ENCODE results near the gene ACSL5.
"Not testable (repeated sequence)": the region's sequence is repeated elsewhere in the genome, so short reads cannot be mapped to it uniquely, and the experiment has no call there.

The ACSL5 gene

GRCh38 chr10:112351146-112351545 lies 22.8 kb upstream of the ACSL5 start:
- no peak for DNase-seq

DNA sequence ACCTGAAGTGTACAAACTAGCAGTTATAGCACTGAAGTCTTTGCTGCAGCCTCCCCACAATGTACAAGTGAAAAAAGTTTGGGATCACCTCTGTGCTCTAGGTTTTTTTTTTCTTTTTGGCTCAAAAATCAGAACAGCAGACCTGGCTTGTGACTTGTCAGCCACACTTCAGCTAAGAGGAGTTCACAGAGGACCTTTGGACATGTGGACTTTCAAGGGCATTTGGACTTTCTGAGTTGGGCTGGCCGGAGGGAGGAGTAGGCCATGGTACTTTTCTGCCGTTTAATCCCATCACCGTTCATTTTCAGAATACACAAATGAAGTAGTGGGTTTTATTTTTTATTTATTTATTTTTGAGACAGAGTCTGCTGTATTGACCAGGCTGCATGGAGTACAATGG lies 21.9 kb upstream of the ACSL5 start:
- DNase-seq, result no peak

DNA sequence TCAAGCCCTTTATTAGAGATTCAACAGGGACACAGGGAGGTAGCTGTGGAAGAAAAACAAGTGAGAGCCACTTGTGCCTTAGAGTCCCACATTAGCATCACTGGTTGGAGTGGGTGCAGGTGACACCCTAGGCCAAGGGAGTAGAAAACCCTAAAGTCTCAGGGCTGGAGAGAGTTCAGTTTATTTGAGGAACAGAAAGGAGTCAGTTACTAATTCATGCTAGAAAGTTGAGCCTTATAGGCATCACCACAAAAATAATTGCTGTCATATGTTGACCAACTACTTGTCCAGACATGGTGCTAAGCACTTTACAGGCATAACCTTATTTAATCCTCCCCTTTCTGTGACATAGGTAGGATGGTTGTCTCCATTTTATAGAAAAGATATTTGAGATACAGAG lies 20.9 kb upstream of the ACSL5 start:
- DNase-seq, result no peak

GRCh38 chr10:112356686-112357085 lies 17.2 kb upstream of the ACSL5 start:
- no peak for DNase-seq

- no peak for DNase-seq
These were observed 14.2 kb upstream of the ACSL5 start for GRCh38 chr10:112359606-112360307.

GRCh38 chr10:112360308-112361270 lies 13.3 kb upstream of the ACSL5 start:
- no peak for DNase-seq

DNA sequence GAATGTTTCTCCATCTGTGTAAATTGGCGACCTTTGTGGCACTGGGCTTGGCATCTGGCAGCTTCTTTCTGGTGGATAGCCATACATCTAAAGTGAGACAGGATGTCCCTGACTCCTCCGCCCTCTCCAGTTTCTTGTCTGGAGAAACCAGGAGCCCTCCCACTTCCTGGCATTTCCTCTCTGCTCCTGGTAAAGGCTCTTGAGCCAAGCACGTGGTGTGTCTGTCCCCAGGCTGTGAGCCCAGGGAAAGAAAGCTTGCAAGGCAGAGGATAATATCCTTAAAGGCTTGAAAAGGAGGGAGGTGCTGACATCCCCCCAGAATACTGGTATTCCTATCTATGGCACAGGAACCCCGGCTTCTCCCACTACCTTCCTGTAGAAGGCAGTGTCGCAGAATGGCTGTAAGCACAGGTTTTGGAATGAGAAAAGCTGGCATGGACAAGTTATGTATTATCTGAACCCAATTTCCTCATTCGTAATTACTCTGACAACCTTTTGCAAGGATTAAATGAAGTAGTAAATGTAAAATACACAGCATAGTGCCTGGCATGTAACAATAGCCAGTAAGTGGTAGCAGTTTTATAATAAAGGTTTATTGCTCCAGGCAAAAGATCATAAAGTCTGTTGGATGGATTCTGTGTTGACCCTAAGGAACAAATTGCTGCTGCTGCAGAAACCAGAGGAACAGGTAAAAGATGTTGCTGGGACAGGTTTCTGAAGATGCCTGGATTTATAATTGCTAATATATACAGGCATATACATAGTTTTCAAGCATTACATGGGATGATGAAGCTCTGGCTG lies 11.8 kb upstream of the ACSL5 start:
- no peak for DNase-seq

GRCh38 chr10:112362833-112363232 lies 11.1 kb upstream of the ACSL5 start:
- DNase-seq, result no peak

DNA sequence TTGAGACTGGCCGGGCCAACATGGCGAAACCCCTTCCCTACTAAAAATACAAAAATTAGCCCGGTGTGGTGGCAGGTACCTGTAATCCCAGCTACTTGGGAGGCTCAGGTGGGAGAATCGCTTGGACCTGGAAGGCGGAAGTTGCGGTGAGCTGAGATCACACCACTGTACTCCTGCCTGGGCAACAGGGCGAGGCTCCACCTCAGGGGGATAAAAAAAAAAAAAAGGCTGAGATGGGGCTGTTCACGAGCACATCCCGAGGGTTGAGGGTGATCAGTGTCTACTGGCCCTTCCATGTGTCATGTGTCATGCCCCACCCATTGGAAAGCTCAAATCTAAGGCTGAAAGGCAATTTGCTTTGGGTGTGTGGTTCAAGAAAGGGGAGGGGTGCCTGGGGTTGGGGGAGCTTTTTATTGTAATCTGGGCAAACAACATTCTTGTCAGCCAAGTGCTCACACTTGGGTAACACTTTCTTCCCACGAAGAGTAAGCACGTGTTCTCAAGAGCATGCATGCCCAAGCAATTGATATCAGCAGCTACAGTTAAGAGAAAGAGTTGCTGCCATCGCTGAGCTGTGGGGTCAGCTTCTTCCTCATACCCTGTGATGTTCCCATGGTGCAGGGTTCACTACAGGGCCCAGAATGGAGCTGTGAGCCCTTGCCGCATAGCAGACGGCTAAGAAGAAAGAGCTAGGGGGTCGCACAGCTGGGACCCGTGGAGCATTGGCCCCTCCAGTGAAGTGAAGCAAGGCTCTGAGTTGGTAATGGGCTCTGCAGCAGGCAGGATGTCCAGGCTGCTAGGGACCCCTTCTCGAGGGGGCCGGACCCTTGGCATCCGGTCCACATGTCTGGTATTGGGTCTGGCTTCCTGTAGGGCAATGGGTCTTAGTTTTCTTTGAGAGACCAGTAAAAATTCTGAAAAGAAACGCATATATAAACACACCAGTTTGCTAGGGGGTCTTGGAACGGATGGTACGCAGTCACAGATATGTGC lies 9.9 kb upstream of the ACSL5 start:
- no peak for DNase-seq

DNA sequence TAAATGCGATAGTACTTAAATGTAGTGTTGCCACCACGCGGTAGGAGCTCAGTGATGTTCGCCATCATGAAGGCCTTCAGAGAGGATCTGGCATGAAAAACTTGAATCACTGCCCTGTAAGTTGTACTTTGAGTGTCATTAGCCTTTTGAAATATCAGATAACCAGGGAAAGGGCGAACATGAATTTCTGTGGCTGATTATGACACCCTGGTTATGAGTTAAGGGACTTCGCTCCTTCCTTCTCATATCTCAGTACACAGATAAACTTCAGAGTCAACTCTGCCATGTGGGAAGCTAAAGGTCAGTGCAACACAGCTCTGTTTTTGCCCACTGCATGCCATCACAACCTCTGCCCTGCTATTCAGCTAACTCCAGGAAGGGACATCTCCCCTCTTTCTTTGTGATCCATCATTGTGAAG lies 8.9 kb upstream of the ACSL5 start:
- no peak for DNase-seq

- no peak for DNase-seq
These were observed 8.5 kb upstream of the ACSL5 start for GRCh38 chr10:112365451-112365850.

DNA sequence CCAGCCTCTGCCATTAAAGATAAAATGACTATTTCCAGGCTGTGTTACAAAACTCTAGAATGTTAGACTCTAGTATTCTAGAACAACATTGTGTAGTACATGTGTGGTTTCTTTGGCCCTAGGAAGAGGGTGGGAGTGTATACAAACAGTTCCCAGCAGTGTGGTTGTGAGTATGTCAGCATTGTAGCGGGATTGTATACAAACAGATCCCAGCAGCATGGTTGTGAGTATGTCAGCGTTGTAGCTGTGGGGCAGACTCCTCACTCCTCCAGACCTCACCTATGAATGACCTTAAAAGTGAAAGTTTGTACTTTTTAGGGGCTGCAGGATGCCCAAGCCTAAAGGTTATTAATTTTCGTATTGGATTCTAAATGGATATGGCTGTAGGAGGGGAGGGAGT lies 6.9 kb upstream of the ACSL5 start:
- no peak for DNase-seq

DNA sequence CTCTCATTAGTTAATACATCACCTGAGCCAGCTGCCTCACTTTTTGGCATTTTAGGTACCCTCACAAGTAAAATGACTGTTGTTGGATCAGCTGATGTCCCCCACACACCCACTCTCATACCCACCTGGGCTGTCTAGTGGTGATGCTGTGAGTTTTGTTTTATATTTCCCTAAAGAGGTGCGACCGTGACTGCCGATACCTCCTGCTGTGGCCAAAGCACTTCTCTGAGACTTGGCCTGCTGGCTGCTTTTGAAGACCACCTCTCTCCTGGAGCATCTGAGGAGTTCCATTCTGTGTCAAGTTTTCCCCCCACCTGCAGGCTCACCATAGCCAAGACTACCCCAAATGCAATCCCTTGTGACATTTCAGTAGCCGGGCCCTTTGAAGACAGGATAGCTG lies 6.4 kb upstream of the ACSL5 start:
- no peak for DNase-seq

DNA sequence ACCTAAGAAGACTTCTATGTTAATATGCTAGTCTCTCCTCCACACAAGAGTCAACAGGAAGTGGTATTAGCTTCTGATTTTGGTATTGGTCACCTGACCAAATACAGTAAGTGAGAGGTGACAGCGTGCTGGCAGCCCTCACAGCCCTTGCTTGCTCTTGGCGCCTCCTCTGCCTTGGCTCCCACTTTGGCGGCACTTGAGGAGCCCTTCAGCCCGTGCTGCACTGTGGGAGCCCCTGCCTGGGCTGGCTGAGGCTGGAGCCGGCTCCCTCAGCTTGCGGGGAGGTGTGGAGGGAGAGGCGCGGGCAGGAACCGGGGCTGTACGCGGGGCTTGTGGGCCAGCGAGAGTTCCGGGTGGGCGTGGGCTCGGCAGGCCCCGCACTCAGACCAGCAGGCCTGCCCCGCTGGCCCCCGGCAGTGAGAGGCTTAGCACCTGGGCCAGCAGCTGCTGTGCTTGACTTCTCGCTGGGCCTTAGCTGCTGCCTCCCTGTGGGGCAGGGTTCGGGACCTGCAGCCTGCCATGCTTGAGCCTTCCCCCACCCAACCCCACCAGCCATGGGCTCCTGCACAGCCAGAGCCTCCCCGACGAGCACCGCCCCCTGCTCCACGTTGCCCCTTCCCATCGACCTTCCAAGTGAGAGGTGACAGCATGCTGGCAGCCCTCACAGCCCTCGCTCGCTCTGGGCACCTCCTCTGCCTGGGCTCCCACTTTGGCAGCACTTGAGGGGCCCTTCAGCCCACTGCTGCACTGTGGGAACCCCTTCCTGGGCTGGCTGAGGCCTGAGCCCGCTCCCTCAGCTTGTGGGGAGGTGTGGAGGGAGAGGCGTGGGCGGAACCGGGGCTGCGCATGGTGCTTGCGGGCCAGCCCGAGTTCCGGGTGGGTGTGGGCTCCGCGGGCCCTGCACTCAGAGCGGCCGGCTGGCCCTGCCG lies 4.2 kb upstream of the ACSL5 start:
- DNase-seq, result no peak

- DNase-seq, result no peak
These were observed 3.5 kb upstream of the ACSL5 start for GRCh38 chr10:112370424-112370819.

DNA sequence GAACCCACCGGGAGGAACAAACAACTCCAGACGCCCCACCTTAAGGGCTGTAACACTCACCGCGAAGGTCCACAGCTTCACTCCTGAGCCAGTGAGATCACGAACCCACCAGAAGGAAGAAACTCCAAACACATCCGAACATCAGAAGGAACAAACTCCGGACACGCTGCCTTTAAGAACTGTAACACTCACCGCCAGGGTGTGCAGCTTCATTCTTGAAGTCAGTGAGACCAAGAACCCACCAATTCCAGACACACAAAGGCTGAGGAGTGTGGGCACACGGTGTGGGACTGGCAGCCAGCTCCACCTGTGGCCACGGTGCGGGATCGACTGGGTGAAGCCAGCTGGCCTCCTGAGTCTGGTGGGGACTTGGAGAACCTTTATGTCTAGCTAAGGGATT lies 2.6 kb upstream of the ACSL5 start:
- DNase-seq, result not testable (repeated sequence)

GRCh38 chr10:112372182-112372810 lies 1.6 kb upstream of the ACSL5 start:
- not testable (repeated sequence) for DNase-seq

DNA sequence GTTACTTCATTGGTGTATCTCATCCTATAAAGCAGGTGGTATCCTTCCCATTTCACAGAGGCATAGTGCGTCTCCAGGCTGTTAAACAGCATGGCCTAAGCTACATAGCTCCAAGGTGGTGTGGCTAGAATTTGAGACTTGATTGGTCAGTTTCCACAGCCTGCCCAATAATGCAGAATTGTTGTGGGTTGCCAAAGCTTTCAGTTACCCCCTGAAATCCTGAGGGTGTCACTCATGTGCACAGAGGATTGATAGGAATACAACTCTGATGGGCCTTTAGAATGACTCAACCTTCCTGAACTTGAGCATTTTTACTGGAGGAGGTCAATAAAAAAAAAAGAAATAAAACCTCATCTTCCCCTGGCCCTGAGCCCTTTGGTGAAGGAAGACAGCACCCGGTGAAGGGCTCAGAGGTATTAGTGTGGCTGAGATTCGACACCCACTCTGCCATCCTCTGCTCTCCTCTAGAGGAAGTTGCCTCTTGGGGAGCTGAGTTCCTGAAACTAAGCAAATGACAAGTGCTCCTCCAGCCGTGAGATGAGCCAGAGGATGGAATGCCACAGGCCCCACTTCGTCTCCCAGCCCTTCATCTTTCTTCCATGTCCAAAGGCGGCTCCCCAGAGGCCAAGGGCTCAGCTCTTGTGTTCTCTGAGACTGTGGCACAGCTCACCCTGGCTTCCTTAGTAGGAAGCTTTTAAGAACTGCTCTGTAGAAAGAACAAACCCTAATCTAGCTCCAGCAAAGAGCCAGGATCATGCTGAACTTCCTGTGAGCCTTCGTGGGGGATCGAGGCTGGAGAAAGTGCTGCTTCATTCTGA lies 1.0 kb downstream of the ACSL5 start:
- no peak for DNase-seq

DNA sequence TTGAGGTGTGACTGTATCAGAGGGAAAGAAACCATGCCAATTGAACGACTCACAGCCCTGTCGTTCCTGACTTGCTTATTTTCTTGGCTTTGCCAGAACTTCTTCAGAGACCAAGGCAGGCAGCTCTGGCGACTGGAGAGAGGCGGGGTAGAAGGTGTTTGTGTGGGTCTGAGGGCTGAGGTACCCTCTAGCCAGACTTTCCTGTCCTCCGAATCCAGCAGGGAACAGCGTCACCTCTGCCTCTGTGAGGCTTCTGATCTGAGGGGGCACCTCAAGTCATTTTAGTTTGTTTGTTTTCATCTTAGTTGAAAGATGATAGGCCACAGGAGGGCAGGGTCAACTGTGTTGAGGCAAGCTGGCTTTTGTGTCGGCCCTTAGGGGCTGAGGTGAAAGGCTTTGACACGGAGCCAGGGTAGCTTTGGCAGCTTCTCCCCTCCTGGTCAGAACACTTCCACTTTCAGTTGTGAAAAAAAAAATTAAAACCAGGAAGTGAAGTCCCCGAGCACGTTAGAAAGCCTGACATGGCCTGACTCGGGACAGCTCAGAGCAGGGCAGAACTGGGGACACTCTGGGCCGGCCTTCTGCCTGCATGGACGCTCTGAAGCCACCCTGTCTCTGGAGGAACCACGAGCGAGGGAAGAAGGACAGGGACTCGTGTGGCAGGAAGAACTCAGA lies 1.9 kb downstream of the ACSL5 start:
- no peak for DNase-seq

All from NCI-H446 treated with DMSO at 0.1 percent for 48 hours (cell line).